GM18507 (cell line): ENCODE data around the gene RGL2.

ENCODE experiments used
- DNase-seq: peaks from one replicate; pipeline ENCODE4 v3.0.0; 2011; ENCODE audit warnings: low read depth; ENCODE audit not compliant: insufficient read length; ENCODE audit errors: extremely low spot score
- FAIRE-seq: peaks from 2 replicates; lab custom pipeline; 2011; peaks lifted over from hg19 to GRCh38; lab: Jason Lieb, UNC

The RGL2 gene

GRCh38 chr6:33317669-33318425 lies 19.1 kb upstream of the RGL2 start, which contains the start of gene ZBTB22:
Gene ZBTB22, minus strand, starts transcription at chr6:33317744. Its CDS starts 828 bp downstream, at chr6:33316916.
- peak; percentile 95 for FAIRE-seq
- peak; percentile 71 for DNase-seq

GRCh38 chr6:33317419-33317668 lies 18.6 kb upstream of the RGL2 start:
- FAIRE-seq: no peak
- DNase-seq: no peak

- no peak for FAIRE-seq
- DNase-seq: no peak
Observed at GRCh38 chr6:33316603-33317418, 18.1 kb upstream of the RGL2 start.

GRCh38 chr6:33315793-33316602 lies 17.3 kb upstream of the RGL2 start:
- no peak for DNase-seq
- FAIRE-seq: no peak

- DNase-seq: no peak
Observed at GRCh38 chr6:33314943-33315792, 16.4 kb upstream of the RGL2 start.

GRCh38 chr6:33314515-33314942 lies 15.8 kb upstream of the RGL2 start:
- DNase-seq (no peak), FAIRE-seq (peak; percentile 67)

More at GRCh38 chr6:33314943-33315792, 16.4 kb upstream of the RGL2 start:
- no peak for FAIRE-seq

GRCh38 chr6:33313709-33314514 lies 15.2 kb upstream of the RGL2 start, which contains the start of gene TAPBP:
Gene TAPBP, minus strand, starts transcription at chr6:33314078. Its CDS starts 37 bp downstream, at chr6:33314041.
- FAIRE-seq (peak; percentile 89), DNase-seq (peak; percentile 68)

- FAIRE-seq (no peak), DNase-seq (no peak)
Observed at GRCh38 chr6:33313105-33313708, 14.5 kb upstream of the RGL2 start.

- DNase-seq: peak; percentile 71
Observed at GRCh38 chr6:33312361-33313104, 13.8 kb upstream of the RGL2 start.

GRCh38 chr6:33306356-33306755 lies 7.6 kb upstream of the RGL2 start:
- DNase-seq (no peak), FAIRE-seq (no peak)

More at GRCh38 chr6:33312361-33313104, 13.8 kb upstream of the RGL2 start:
- peak; percentile 88 for FAIRE-seq

- DNase-seq (no peak), FAIRE-seq (no peak)
Observed at GRCh38 chr6:33305052-33305451, 6.3 kb upstream of the RGL2 start.

GRCh38 chr6:33304216-33304615 lies 5.5 kb upstream of the RGL2 start:
- DNase-seq: no peak
- FAIRE-seq: no peak

- DNase-seq (no peak), FAIRE-seq (no peak)
Observed at GRCh38 chr6:33301877-33302276, 3.1 kb upstream of the RGL2 start.

- DNase-seq: no peak
- peak; percentile 84 for FAIRE-seq
Observed at GRCh38 chr6:33299237-33299944, 649 bp upstream of the RGL2 start.

GRCh38 chr6:33297956-33298772 lies 578 bp downstream of the RGL2 start:
- peak; percentile 50 for FAIRE-seq
- no peak for DNase-seq
